Measurements from ENCODE around the gene CFAP58.

CFAP58 gene

DNA sequence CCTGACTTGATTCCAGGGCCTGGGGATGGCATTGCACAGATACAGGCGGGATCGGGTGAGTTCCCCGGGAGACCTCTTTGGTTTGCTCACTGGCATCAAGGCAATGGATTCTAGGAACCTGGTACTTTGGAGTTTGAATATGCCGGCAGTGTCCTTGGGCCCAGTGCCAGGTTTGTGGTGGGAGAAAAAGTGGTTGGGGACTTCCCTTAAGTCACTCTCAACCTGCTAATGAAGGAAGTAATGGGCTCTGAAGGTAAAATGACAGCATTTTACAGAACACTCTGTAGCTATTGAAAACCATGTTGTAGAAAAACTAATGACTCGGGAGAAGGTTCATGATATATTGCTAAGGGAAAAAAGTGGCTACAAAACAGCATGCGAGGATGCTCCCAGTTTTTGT, 129.9 kb downstream of the CFAP58 start:
- DNase-seq (ENCODE audit: low read depth in 2 of 2): no peak

DNA sequence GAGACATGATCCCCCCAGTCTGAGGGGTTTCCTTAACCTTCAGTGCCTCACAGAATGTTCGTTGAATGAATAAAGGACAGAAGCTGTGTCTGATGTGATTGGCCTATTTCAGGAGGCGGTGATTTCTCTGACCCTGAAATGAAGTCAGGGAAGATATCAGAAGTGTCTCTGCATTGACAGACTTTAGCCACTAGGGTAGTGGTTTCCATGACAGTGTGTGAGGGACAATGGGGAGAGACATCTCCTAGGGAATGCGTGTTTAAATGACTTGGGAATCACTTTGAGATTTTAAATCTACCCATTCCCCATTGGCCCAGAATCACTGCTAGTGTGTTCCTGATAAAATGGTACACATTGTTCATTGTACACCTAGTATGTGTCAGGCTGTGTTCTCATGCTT, 132.0 kb downstream of the CFAP58 start:
- DNase-seq (ENCODE audit: low read depth in 2 of 2): no peak

DNA sequence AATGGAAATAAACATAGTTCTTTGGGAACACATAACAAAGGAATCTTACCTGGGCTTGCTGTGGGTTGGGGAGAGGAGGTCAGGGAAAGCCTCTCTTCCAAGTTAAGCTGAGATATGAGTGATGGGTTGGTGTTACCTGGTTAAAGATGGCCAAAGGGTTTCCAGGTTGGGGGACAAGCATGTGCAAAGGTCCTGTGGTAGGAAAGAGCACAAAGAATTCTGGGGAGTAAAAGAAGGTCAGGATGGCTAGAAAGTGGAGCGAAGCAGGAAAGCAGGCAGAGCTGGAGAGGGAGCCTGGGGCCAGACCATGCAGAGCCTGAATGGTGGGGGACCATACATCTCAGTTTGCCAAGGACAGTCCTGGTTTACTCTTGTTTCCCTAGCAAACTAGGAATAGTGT, 133.2 kb downstream of the CFAP58 start:
- DNase-seq (ENCODE audit: low read depth in 2 of 2): no peak

DNA sequence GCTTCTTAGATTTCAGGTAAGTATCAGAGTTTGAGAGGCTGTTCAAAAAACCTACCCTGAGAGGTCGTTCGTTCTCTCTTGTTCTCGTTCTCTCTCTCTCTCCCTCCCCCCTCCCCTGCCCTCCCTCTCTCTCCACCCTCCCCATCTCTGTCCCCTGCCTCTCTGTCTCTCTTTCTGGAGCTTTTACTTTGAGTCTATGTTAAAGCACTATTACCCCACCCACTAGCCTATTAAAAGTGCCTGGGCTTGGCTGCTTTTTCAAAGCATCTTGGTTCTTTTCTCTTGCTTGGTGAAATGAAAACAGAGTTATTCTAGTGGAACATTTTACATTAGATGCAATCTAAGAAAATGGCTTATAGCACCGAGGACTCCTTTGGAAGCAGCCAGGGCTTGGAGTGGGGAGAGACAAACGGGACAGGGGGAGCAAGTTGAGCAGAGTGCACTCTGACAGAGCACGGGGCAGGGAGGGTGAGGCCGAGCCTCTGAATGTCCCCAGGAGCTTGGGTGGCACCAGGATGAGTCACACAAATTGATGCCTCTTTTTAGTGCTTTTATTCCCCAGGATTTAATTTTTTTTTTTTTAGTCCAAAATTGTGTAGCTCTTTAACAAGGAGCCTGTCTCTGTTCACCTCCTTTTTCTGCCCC, 134.3 kb downstream of the CFAP58 start:
- no peak for DNase-seq (ENCODE audit: low read depth in 2 of 2)

DNA sequence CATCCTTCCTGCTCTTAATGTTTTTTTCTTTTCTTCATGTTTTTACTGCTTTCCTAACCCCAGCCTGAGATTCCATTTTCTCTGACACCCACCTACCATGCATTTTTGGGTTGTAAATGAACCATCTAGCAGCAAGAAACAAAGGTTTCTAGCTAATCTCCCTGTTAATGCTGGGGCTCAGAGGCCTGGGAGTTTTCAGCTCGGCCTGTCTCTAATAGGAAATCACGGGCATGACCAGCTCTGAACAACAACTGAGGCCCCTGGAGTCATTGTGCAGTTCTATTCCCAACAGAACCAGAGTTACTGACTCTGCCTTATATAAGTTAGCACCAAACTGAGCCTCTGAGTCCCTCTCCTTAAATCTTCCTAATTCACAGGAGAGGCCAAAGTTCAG, 134.8 kb downstream of the CFAP58 start:
- DNase-seq (ENCODE audit: low read depth in 2 of 2): no peak

DNA sequence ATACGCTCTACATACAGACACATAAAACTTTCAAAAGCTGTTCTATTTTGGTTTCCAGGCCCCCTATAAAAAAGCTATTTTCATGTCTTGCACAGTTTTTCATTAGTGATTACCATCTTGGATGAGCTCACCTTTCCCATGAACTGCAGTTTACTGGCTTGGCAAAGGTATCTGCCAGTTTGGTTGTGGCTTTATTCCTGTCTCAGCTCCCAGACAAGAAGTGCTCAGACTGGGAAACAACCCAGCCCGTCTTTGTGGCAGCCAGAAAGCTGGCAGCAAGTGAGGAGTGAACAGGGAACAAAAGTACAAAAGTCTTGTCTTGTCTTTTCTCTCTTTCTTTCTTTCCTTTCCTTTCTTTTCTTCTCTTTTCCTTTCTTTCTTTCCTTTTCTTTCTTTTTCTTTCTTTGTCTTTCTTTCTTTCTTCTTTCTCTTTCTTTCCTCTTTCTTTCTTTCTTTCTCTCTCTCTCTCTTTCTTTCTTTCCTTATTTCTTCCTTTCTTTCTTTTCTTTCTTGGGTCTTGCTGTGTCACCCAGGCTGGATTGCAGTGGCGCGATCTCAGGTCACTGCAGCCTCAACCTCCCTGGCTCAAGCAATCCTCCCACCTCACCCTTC, 138.8 kb downstream of the CFAP58 start:
- no peak for DNase-seq (ENCODE audit: low read depth in 2 of 2)

DNA sequence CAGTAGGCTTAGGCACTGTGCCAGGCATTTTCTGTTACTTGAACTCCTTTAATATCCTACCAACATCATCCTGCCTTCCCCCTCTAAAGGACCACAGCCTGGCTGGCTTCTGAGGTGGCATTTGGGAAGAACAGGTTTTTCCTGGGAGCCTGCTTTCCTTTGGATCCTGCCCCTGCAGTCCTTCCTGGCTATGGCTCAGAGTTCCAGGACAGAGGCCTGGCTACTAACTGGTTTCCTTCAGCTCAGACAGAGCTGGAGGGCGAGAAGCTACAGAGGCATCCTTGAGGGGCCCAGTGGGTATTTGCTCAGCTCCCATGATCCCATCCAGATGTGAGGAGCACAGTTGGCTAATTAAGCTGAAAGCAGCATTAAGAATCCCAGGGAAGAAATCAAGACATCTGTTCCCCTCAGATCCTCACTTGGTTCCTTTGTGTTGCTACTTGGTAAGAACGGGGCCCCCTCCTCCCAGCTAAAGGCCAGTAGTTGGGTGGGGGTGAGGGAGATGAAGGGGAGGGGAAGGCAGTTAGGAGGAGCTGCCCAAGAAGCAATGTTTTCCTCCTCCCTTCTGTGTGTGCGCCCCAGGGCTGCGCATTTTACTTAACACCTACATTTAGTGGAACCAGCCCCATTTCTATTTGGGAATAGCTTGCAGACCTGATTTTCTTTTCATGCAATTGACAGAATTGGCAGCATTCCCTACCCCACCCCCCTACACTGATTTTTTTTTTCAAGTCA, 144.9 kb downstream of the CFAP58 start:
- no peak for DNase-seq (ENCODE audit: low read depth in 2 of 2)

DNA sequence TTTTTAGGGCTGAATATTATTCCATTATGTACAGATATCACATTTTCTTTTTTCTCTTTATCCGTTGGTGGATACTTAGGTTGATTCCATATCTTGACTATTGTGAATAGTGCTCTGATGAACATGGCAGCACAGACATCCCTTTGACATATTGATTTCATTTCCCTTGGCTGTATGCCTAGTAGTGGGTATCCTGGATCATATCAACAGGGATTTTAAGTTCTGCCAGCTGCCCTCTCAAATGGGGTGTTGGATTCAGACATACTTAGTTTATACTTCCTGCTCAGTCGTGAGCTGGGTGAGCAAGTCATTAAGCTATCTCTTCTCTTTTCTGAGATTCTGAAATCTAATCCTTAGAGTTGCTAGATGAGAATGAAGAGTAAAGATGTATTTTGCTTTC, 147.8 kb downstream of the CFAP58 start:
- no peak for DNase-seq (ENCODE audit: low read depth in 2 of 2)

DNA sequence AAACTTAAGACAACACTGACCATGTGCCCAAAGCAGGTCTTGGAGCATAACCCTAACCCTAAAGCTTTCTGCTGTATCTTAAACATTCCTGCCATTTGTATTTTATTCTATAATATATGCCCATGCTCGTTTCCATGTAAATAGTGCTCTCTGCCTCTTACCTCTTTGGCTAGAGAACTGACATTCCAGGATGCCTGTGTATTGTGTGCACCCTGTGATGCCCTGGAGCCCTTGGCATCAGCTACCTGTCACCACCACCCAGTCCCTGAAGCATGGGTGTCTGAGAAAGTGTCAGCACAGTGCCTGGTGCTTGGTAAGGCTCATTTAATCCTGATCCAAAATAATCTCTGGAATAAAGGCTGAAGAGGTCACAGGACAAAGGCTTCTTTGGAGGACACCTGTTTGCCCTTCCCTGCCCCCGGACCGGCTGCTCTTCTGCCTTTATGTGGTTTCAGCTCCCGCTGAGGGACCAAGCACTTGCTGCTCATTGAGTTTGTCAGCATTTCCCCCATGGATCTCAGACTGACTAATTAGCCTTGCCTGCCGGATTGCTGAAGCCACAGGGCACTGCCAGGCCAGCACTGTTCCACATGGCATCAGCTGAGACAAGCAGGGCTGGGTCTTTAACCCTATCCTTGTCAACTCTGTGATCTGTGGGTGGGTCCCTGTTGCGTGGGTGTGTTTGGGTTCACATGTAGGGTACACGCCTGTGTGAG, 148.4 kb downstream of the CFAP58 start:
- no peak for DNase-seq (ENCODE audit: low read depth in 2 of 2)

DNA sequence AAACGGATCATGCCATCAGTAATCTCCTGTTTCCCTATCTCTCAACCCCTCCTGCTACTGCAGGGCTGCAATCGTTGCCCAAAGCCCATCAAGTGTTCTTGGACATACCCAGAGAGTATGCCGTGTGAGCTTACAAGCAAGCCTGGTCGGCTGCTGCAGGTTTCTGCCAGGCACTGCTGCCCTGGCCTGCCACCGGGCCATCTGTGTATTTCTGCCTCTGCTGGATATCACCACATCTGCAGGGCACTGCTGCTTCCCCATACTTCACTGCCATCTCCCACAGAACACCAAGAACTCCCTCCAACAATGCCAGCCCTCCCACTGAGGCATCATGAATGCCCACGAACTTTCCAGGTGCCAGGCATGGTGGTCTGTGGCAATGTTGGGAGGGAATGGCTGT, 149.3 kb downstream of the CFAP58 start:
- no peak for DNase-seq (ENCODE audit: low read depth in 2 of 2)

Data from stimulated activated CD8-positive, alpha-beta memory T cell treated with anti-CD3 and anti-CD28 coated beads, Interleukin-2, amount 100 ng/mL, for 48 hours (primary cell).